LNCAP (cell line): ENCODE results near the gene KCP.

Experiments used
- TF ChIP-seq, protein P1 (sequence below): fragments of 450-650 bp; IDR thresholded peaks from 2 replicates; pipeline ENCODE4 v1.5.1; 2017; ENCODE audit warnings: mild to moderate bottlenecking

KCP gene

DNA sequence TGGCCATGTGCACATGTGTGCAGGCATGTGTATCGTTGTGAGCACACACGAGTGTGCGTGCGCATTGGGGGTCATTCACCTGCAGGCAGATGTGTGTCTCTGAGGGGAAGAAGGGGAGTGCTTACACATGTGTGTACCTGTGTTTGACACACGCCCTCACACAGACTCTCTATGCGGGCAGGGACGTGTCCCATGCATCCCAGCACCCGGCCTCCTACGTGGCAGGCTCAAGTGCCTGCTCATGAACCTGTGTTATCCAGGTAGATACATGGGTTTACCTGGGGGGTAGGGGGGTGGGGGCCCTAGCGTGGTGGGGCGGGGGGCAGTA, 18.6 kb downstream of the KCP start:
- TF ChIP-seq, protein P1, sequence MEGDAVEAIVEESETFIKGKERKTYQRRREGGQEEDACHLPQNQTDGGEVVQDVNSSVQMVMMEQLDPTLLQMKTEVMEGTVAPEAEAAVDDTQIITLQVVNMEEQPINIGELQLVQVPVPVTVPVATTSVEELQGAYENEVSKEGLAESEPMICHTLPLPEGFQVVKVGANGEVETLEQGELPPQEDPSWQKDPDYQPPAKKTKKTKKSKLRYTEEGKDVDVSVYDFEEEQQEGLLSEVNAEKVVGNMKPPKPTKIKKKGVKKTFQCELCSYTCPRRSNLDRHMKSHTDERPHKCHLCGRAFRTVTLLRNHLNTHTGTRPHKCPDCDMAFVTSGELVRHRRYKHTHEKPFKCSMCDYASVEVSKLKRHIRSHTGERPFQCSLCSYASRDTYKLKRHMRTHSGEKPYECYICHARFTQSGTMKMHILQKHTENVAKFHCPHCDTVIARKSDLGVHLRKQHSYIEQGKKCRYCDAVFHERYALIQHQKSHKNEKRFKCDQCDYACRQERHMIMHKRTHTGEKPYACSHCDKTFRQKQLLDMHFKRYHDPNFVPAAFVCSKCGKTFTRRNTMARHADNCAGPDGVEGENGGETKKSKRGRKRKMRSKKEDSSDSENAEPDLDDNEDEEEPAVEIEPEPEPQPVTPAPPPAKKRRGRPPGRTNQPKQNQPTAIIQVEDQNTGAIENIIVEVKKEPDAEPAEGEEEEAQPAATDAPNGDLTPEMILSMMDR = no peak

DNA sequence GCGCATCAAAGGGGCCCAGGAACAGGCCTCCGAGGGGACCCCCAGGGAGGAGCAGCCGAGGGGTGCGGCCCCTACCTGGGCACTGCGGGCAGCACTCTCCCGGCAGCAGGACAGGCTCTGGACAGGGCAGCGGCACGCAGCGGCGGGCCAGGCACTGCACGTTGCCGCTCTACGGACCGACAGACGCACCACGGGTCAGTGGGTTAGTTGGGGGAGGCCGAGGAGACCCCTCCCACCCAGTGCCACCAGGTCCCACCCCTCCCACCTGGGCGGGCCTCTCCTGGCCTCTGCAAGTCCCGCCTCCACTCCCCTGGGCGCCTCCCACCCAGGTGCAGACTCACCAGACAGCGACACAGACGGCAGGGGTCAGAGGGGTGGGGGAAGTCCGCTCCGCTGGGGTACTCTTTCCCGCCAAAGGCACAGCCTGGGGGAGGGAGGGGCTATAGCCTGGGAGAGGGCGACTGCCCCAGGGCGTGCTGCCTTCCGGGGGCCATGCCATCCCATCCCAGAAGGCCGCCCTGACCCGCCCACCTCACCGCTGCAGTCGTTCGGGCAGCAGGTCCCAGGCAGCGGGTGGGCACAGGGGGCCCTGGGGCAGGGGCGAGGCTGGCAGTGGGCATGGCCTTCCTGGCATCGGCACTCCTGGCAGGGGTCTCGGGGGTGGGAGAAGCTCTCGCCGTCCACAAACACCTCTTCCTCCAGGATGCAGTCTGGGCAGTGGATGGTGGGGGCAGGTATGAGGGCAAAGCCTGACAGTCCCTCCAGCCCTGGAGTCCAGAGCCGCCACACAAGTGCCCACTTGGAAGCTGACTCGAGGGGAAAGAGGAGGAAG, 19.2 kb downstream of the KCP start:
- TF ChIP-seq, protein P1 = no peak

DNA sequence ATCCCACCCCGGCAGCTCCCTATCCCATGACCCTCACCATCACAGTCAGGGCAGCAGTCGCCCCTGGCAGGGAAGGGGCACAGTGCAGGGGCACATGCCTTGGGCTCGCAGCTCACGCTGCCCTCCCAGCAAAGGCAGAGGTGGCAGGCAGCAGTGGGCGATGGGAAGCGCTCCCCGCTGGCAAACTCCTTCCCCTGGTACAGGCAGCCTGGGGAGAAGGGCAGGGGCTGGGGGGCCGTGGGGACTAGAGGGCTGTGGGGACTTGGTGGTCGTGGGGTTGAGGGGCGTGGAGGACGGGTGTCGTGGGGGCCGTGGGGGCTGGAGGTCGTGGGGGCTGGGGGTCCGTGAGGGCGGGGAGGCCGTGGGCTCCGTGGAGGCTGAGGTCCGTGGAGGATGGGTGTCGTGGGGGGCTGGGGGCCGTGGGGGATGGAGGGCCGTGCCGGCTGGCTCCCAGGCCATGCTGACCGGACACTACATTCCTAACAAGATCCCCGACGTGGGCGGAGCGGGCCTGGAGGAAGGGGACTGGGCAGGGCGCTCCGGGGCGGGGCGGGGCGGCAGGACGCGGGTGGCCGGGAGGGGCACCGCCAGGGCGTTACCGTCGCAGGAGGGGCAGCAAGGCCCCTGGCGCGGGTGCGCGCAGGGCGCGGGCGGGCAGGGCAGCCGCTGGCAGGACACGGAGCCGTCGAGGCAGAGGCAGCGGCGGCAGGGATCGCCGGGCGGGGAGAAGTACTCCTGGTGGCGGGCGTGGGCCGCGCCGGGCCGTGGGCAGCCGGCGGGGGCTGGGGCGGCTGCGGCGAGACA, 20.0 kb downstream of the KCP start:
- TF ChIP-seq, protein P1 = no peak

DNA sequence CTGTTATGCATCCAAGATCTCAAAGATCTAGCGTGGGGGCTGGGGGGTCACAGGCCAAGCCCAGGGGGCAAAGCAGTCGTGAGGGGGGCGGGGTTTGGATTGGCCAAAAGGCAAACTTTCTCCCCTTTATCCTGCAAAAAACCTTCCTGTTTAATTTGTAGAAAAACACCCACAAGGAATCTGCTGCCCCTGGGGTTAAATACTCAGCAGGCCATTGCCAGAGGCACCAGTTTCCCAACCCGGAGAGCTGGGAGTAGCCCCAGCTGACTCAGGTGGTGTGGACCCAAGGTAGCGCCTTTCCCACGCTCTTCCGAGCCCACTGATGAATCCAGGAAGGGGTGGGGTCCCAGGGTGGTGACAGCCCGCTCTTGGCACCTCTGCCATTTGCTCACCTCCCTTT, 21.4 kb downstream of the KCP start:
- TF ChIP-seq, protein P1 = no peak

DNA sequence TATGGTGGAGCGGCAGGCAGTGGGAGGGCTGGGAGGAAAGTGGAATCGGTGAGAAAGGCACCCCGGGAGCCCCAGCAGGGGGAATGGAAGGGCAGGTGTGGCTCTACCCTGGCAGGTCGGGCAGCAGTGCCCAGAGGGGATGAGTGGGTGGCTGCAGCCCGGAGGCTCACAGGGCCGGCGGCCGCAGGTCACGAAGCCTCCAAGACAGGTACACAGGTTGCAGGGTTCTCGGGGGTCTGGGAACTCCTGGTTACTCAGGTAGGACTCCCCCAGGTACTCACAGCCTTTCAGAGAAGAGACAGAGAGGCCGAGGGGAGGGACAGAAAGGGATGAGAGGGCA, 21.8 kb downstream of the KCP start:
- TF ChIP-seq, protein P1 = no peak

DNA sequence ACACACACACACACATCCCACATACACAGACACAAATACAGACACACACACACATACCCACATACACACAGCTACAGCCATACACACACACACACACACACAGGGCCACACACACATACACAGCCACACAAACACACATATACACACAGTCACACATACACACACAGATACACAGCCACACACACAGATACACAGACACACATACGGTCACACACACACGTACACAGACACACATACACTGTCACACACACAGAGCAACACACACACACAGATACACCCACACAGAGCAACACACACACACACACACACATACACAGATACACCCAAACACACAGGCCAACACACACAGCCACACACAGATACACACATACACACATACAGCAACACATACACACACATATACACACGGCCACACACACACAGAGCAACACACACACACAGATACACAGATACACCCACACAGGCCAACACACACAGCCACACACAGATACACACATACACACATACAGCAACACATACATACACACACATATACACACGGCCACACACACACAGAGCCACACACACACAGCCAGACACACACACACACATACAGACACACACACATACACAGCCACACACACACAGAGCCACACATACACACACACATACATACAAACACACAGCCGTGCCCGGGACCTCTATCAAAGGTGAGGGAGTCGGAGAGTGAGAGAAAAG, 22.3 kb downstream of the KCP start:
- TF ChIP-seq, protein P1 = no peak

DNA sequence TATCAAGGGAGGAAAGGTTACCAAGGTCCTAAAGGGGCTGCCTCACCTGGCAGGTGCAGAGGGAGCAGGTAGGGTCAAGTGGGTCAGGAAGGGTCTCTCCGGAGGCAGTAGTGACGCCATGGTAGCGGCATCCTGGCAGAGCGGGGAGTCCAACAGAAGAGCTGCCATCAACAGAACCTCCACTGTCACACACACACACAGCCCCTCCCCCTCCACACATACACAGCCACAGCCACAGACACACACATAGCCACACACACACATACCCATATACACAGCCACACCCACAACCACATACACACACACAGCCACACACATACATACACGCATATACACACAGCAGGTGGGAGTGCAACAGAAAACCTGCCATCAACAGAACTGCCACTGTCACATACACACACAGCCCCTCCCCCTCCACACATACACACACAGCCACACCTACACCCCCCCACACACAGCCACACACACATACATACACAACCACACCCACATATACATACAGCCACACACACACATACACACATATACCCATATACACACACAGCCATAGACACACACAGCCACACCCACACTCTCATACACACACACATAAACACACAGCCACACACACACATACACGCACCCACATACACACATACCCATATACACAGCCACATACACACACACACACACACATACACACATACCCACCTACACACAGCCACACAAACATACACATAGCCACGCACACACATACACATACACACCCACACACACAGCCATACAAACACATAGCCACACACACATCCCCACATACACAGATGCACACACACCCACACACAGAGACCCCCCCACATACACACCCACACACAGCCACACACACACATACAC, 23.1 kb downstream of the KCP start:
- TF ChIP-seq, protein P1 = no peak
